HCT116 (cell line): ENCODE results near the gene ANKRD49. TPM values are rescaled to one million over a fixed set of nuclear protein-coding genes. Genes with fewer than 3 reads are reported as not detected.

ENCODE experiments used
- ATAC-seq: fragments of 200-7000 bp; cut with Tn5 transposase; 2 replicates; pipeline ENCODE4 v1.9.1; 2020; ENCODE audit warnings: mild to moderate bottlenecking, moderate library complexity
- BruUV-seq: library from RNA; stranded (reverse); fragments of 400-500 nt; replicated peaks from 2 replicates; lab custom pipeline; 2021; lab: Mats Ljungman, UMichigan
- CTCF ChIA-PET: fragments of 300-600 bp; sonication (Branson Sonifier 250); formaldehyde crosslinking; loops from one replicate; lab custom pipeline; 2021; ENCODE audit warnings: antibody characterized with exemption; lab: Charles Lee
- POLR2A ChIA-PET: fragments of 300-600, 350-600 bp; sonication (Branson Sonifier 250); formaldehyde crosslinking; loops from one replicate; lab custom pipeline; 2021; ENCODE audit warnings: antibody characterized with exemption; lab: Charles Lee
- RAD21 ChIA-PET, 2 experiments: fragments of 300-600 bp; sonication (Branson Sonifier 250); formaldehyde crosslinking; loops; one replicate each; lab custom pipeline; 2023; ENCODE audit warnings: low total read pairs in 2 of 2; ENCODE audit not compliant: uncharacterized antibody in 2 of 2, unreplicated experiment in 2 of 2, low non-redundant PET in 1 of 2; lab: Charles Lee
- DNase-seq: peaks from one replicate; pipeline ENCODE4 v3.0.0-alpha.2; 2010; ENCODE audit warnings: low read depth, low spot score
- H2AFZ ChIP-seq: fragments of 200-600 bp; shearing (Covaris generic), sonication (generic); 2 replicates; pipeline ENCODE4 v1.6.1; 2017; ENCODE audit warnings: low read depth, mixed run types, mixed read lengths, antibody characterized with exemption, low read length; ENCODE audit not compliant: poor library complexity, severe bottlenecking
- H3K27ac ChIP-seq: 2 replicates; pipeline ENCODE4 v1.5.1; 2012; ENCODE audit warnings: low read depth, low read length
- H3K27me3 ChIP-seq: fragments of 200-600 bp; sonication (generic); 2 replicates; pipeline ENCODE4 v1.6.1; 2016; ENCODE audit warnings: mixed run types, low read length, mixed read lengths; ENCODE audit not compliant: insufficient read depth
- H3K36me3 ChIP-seq, 2 experiments: fragments of 200-500 bp in 1 of 2; fragments of 200-600 bp in 1 of 2; sonication (Bioruptor generic) in 1 of 2; sonication (generic) in 1 of 2; 2 replicates each; pipeline versions ENCODE4 v1.5.1 to v1.6.1; 2014 to 2016; ENCODE audit warnings: low read length in 2 of 2, inconsistent platforms in 1 of 2, mixed read lengths in 1 of 2, mixed run types in 1 of 2; ENCODE audit not compliant: insufficient read depth in 2 of 2, control insufficient read depth in 1 of 2
- H3K4me1 ChIP-seq, 2 experiments: fragments of 200-600 bp in 1 of 2; sonication (generic) in 1 of 2; 2 replicates each; pipeline versions ENCODE4 v1.5.1 to v1.6.1; 2012 to 2017; ENCODE audit warnings: low read length in 2 of 2, inconsistent platforms in 1 of 2, mild to moderate bottlenecking in 1 of 2, mixed read lengths in 1 of 2, mixed run types in 1 of 2, moderate library complexity in 1 of 2; ENCODE audit not compliant: insufficient read depth in 2 of 2, control insufficient read depth in 1 of 2
- H3K4me2 ChIP-seq: fragments of 200-600 bp; sonication (generic); 2 replicates; pipeline ENCODE4 v1.6.1; 2017; ENCODE audit warnings: mixed run types, low read length, mixed read lengths
- H3K4me3 ChIP-seq, 2 experiments: fragments of 200-600 bp in 1 of 2; sonication (generic) in 1 of 2; replicated peaks in 1 of 2; 2 replicates each; pipeline ENCODE4 v1.5.1; 2011 to 2016; ENCODE audit warnings: low read length in 2 of 2, control low read depth in 1 of 2, low read depth in 1 of 2, mild to moderate bottlenecking in 1 of 2, mixed read lengths in 1 of 2, mixed run types in 1 of 2
- H3K79me2 ChIP-seq: fragments of 200-600 bp; sonication (generic); 2 replicates; pipeline ENCODE4 v1.6.1; 2017; ENCODE audit warnings: mild to moderate bottlenecking, mixed run types, low read length, moderate library complexity, mixed read lengths; ENCODE audit not compliant: insufficient read depth
- H3K9ac ChIP-seq: fragments of 200-600 bp; sonication (generic); 2 replicates; pipeline ENCODE4 v1.6.1; 2016; ENCODE audit warnings: low read length, mixed read lengths
- H3K9me2 ChIP-seq: fragments of 200-600 bp; sonication (generic), shearing (Covaris generic); 2 replicates; pipeline ENCODE4 v1.6.1; 2017; ENCODE audit warnings: mixed run types, mild to moderate bottlenecking, moderate library complexity; ENCODE audit not compliant: insufficient read depth
- H3K9me3 ChIP-seq, 2 experiments: fragments of 200-500 bp in 1 of 2; fragments of 200-600 bp in 1 of 2; sonication (Bioruptor generic) in 1 of 2; sonication (generic) in 1 of 2; 2 replicates each; pipeline ENCODE4 v1.6.1; 2014 to 2017; ENCODE audit warnings: low read length in 2 of 2, mixed read lengths in 2 of 2, inconsistent platforms in 1 of 2, low read depth in 1 of 2, mild to moderate bottlenecking in 1 of 2, mixed run types in 1 of 2, moderate library complexity in 1 of 2; ENCODE audit not compliant: control insufficient read depth in 1 of 2, insufficient read depth in 1 of 2
- H4K20me1 ChIP-seq: fragments of 200-600 bp; sonication (generic), shearing (Covaris generic); 2 replicates; pipeline ENCODE4 v1.6.1; 2017; ENCODE audit warnings: mixed run types, mild to moderate bottlenecking, moderate library complexity; ENCODE audit not compliant: insufficient read depth
- ZNF274 ChIP-seq: fragments of 200-500 bp; sonication (Bioruptor generic); IDR thresholded peaks from 2 replicates; pipeline ENCODE4 v1.6.1; 2014; ENCODE audit warnings: mild to moderate bottlenecking, low read depth, low read length, inconsistent platforms
- intact Hi-C: fragments of 100-400 bp; cut with micrococcal nuclease; formaldehyde crosslinking; loops from 2 replicates; pipeline ENCODE4 v1.10.0; 2022
- microRNA counts: library from miRNA; unstranded; fragments of <30 nt; microRNA quantifications from one replicate; lab custom pipeline; 2015
- microRNA-seq: library from miRNA; unstranded; fragments of <30 nt; microRNA quantifications from one replicate; pipeline ENCODE4, GENCODE V29; 2016; ENCODE audit warnings: borderline number of aligned reads
- total RNA-seq: library from RNA; stranded (reverse); gene quantifications from one replicate; pipeline ENCODE4 v1.2.1, GENCODE V29; 2021; ENCODE audit not compliant: unreplicated experiment

ANKRD49 gene
- total RNA-seq, 1 experiment from 2014 or later: 8.2 TPM

DNA sequence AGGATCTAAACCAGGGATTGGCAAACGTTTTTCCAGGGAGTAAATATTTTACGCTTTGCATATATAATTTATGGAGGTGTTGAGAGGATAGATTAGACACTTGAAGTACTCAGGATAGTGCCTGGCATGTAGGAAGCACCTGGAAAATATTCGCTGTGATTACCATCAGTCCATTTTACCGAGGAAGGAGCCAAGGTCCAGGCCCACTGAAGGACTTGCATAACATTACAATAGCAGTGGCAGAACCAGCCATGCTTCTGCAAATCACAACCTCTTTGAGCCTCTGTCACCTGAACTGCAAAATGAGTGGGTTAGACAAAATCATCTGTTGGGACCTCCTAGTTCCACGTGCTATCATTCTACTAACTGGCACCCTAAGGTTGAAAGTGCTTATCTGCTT lies 55.4 kb downstream of the ANKRD49 start:
- no TSS peak for BruUV-seq
- CTCF ChIA-PET: no interaction called here
- ATAC-seq: no peak

More for the DNA sequence above, 55.4 kb downstream of the ANKRD49 start:
- ChIA-PET POLR2A (no interaction called here), RAD21 (no interaction called here)
- H2AFZ ChIP-seq: no peak overlapping the region
- no peaks in the 10 kb centered on the region for H3K36me3 ChIP-seq
- no peak for DNase-seq
- H3K4me3 ChIP-seq: no peak overlapping the region
- no peak overlapping the region for H3K4me2 ChIP-seq
- peaks cover 0 to 10% of the 10 kb centered on the region in 2 experiments; a peak in 2 of 4 replicates for H3K4me1 ChIP-seq
- no peak for TF ChIP-seq ZNF274
- no peaks in the 10 kb centered on the region for H4K20me1 ChIP-seq
- no peaks in the 10 kb centered on the region for H3K27me3 ChIP-seq
- H3K9me2 ChIP-seq: no peaks in the 10 kb centered on the region
- H3K9ac ChIP-seq: no peak overlapping the region
- H3K27ac ChIP-seq: no peak overlapping the region
- H3K79me2 ChIP-seq: peaks cover 9% of the 10 kb centered on the region; the same call in 1 of the 2 replicates
- intact Hi-C loops: no loop called here
- no peaks in the 10 kb centered on the region for H3K9me3 ChIP-seq

MicroRNAs encoded within 50 kb of the gene (microRNA counts, 767-probe panel; counts per million panel counts)
- microRNA hsa-miR-548l (lab: Ali Mortazavi, UCI): not detected

Small RNAs within 50 kb of the gene (microRNA-seq; reads per million reads assigned to microRNA genes)
- 33.8 reads per million, percentile 49 among the genes with 10 or more reads in this experiment for gene MIR548L

Other genes starting within 250 kb of the ANKRD49 start
- gene IZUMO1R, start 189.4 kb upstream of the ANKRD49 start, total RNA-seq: not detected
- gene GPR83, start 92.6 kb upstream of the ANKRD49 start, total RNA-seq: 0.39 TPM
- gene MRE11, start 140 bp upstream of the ANKRD49 start, total RNA-seq: 20.6 TPM
- not detected for gene C11orf97, start 18.5 kb downstream of the ANKRD49 start, total RNA-seq
- gene FUT4, start 49.9 kb downstream of the ANKRD49 start, total RNA-seq: 5.7 TPM
- 0.34 TPM for gene PIWIL4, start 73.4 kb downstream of the ANKRD49 start, total RNA-seq